ENCODE data around the gene ATP2A2.

- TF ChIP-seq, protein P1, sequence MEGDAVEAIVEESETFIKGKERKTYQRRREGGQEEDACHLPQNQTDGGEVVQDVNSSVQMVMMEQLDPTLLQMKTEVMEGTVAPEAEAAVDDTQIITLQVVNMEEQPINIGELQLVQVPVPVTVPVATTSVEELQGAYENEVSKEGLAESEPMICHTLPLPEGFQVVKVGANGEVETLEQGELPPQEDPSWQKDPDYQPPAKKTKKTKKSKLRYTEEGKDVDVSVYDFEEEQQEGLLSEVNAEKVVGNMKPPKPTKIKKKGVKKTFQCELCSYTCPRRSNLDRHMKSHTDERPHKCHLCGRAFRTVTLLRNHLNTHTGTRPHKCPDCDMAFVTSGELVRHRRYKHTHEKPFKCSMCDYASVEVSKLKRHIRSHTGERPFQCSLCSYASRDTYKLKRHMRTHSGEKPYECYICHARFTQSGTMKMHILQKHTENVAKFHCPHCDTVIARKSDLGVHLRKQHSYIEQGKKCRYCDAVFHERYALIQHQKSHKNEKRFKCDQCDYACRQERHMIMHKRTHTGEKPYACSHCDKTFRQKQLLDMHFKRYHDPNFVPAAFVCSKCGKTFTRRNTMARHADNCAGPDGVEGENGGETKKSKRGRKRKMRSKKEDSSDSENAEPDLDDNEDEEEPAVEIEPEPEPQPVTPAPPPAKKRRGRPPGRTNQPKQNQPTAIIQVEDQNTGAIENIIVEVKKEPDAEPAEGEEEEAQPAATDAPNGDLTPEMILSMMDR (conservative IDR thresholded peaks at IDR 0.05 in 1 of 2, IDR thresholded peaks at IDR 0.05 in 1 of 2; ENCODE audit: extremely low read depth in 1 of 2, insufficient read depth in 1 of 2, low read depth in 1 of 2, low read length in 2 of 2) = no peak
- TF ChIP-seq EZH2 (IDR thresholded peaks at IDR 0.05; ENCODE audit: borderline replicate concordance, low read length) = no peak
These were observed 5.6 kb downstream of the ATP2A2 start for GRCh38 chr12:110286623-110287022.

All from mammary epithelial cell (primary cell).